Vagina (tissue), 2 donors: ENCODE measurements around the gene SSTR5.

ENCODE experiments used
- POLR2A ChIP-seq, 2 donors: fragments of 450-650 bp; IDR thresholded peaks; one replicate each; pipeline ENCODE4 v1.6.1; 2017; ENCODE audit warnings: antibody characterized with exemption in 2 of 2, mild to moderate bottlenecking in 2 of 2, moderate library complexity in 2 of 2
- POLR2AphosphoS5 ChIP-seq, 2 donors: sonication (generic); formaldehyde crosslinking; IDR thresholded peaks; one replicate each; pipeline ENCODE4 v1.9.0; 2017; ENCODE audit warnings: antibody characterized with exemption in 2 of 2, mild to moderate bottlenecking in 2 of 2, low read depth in 1 of 2; ENCODE audit not compliant: insufficient read depth in 1 of 2
- TF ChIP-seq, protein P1 (sequence below), 3 experiments: fragments of 450-650 bp in 2 of 3; fragments of 200-600 bp in 1 of 3; sonication (generic) in 1 of 3; IDR thresholded peaks; one replicate each; pipeline ENCODE4 v1.5.1; 2017 to 2019; ENCODE audit warnings: antibody characterized with exemption in 3 of 3, mild to moderate bottlenecking in 2 of 3, moderate library complexity in 2 of 3

DNA sequence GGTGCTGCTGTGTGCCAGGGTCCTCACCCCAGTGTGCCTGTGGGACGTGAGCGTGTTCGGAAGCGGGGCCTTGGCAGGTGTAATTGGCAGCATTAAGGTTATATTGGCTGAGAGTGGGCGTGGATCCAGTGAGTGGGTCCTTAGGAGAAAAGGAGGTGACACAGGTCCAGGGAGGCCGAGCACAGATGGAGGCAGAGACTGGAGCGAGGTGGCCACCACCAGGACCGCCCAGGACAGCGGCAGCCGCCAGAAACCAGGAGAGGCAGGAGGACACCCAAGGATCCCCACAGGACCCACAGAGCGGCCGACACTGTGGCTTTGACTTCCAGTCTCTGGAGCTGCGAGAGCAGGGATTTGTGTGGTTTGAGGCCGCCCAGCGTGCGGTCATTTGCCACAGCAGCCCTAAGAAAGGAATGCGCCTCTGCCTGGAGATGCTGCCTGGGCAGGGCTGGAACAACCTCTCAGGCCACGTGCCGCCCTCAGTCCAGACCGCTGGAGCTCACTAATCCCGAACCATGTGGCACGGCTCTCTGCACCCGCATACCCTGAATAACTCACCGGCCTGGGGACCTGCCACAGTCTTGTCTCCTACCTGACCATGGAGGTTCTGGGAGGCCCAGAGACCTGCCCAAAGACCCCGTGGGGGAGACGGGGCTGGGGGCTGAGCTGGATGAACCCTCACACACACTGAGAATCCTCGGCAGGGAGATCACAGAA, 45.6 kb upstream of the SSTR5 start:
- TF ChIP-seq, protein P1, sequence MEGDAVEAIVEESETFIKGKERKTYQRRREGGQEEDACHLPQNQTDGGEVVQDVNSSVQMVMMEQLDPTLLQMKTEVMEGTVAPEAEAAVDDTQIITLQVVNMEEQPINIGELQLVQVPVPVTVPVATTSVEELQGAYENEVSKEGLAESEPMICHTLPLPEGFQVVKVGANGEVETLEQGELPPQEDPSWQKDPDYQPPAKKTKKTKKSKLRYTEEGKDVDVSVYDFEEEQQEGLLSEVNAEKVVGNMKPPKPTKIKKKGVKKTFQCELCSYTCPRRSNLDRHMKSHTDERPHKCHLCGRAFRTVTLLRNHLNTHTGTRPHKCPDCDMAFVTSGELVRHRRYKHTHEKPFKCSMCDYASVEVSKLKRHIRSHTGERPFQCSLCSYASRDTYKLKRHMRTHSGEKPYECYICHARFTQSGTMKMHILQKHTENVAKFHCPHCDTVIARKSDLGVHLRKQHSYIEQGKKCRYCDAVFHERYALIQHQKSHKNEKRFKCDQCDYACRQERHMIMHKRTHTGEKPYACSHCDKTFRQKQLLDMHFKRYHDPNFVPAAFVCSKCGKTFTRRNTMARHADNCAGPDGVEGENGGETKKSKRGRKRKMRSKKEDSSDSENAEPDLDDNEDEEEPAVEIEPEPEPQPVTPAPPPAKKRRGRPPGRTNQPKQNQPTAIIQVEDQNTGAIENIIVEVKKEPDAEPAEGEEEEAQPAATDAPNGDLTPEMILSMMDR (IDR thresholded peaks at IDR 0.05), result no peak
- no peak for TF ChIP-seq POLR2AphosphoS5 (IDR thresholded peaks at IDR 0.05; ENCODE audit: insufficient read depth in 1 of 2, low read depth in 1 of 2)
- no peak for TF ChIP-seq POLR2A (IDR thresholded peaks at IDR 0.05)
